GM12891 (cell line): ENCODE measurements around the gene TMEM125.

ENCODE experiments used
- POLR2A ChIP-seq: IDR thresholded peaks from 2 replicates; pipeline ENCODE4 v1.6.1; 2011; ENCODE audit warnings: low read depth, low read length, control low read depth
- POLR2AphosphoS5 ChIP-seq: IDR thresholded peaks from 2 replicates; pipeline ENCODE4 v1.6.1; 2011; ENCODE audit warnings: low read depth, low read length, control low read depth
- POU2F2 ChIP-seq: IDR thresholded peaks from 2 replicates; pipeline ENCODE4 v1.6.1; 2011; ENCODE audit warnings: low read depth, mild to moderate bottlenecking, control low read depth, low read length, moderate library complexity
- SPI1 ChIP-seq: IDR thresholded peaks from 2 replicates; pipeline ENCODE4 v1.6.1; 2011; ENCODE audit warnings: low read depth, low read length, control low read depth
- TAF1 ChIP-seq: IDR thresholded peaks from 2 replicates; pipeline ENCODE4 v1.6.1; 2011; ENCODE audit warnings: low read depth, low read length, control low read depth

DNA sequence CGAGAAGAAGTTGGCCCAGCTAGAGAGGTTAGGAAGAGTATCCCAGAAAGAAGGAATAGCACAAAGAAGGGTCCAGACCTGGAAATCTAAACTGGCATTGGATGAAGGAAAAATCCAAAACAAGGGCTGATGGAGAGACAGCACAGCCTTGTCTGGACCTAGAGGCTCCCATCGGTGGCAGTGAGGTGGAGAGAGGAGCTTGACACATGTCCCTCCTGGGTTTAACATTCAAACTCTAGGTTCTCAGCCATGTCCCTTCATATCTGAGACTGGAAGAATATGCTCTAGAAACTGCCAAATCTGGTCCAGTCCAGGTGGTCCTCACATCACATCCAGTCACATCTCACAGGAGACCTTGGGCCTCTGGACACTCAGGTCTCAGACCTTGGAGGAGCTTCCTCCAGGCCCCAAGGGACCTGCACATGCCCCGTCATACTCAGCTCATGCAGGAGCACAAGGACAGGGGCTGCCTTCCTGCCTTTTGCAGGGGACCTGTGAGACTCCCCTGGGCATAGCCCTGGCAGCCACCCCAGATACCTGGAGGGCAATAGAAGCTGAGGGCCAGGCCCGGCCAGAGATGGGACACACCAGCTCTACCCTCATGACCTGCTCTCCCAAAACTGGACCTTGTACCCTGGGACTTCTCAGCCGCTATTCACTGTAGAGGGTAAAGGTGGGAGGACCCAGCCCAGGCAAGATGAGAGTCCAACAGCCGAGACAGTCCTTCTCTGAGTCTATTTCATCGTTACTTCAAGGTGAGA is 7.5 kb downstream of the TMEM125 start:
- TF ChIP-seq POLR2A (no peak), POLR2AphosphoS5 (no peak), SPI1 (no peak), TAF1 (no peak), POU2F2 (no peak)
